ENCODE measurements around the gene ABHD2. TPM values are rescaled to one million over a fixed set of nuclear protein-coding genes. Genes with fewer than 3 reads are reported as not detected.
"Not testable (repeated sequence)": the region's sequence is repeated elsewhere in the genome, so short reads cannot be mapped to it uniquely, and the experiment has no call there.

The ABHD2 gene
- total and polyA plus RNA-seq, 8 donors, result 7.9 to 151 (median 117) TPM

DNA sequence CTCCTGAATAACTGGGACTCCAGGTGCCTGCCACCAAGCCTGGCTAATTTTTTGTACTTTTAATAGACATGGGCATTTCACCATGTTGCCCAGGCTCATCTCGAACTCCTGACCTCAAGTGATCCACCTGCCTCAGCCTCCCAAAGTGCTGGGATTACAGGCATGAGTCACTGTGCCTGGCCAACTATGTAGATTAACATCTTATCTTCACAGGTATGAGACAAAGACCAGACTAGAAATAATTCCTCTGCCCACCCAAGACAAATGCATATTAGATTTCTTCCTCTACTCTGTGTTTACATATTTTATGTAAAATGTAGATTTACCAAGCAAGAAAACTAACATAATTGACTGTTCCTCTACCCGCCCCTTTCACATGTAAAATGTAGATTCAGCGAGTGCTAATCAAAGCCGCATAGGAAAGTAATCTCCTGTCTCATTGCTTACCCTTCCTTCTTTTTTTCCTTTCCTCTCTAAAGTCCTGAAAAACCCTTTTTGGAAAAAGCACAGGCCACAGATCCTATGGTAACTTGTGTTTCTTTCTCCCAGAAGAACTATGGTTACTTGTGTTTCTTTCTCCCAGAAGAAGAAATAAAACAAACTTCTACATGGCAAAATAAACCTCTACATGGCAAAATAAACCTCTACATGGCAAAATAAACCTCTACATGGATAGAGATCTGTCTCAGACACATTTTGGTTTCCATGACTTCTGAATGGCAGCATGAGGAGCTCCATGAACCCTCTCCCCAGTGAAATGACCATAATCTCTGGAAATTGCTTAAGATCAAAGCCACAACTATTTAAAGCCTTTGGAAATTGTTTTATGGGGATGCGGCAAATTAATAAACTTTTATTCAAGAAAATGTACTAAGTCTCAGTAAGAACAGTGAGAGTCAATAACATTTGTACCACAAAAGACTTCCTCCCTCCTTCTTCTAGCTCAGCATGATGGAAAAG is 9.1 kb upstream of the ABHD2 start:
- TF ChIP-seq, protein P1, sequence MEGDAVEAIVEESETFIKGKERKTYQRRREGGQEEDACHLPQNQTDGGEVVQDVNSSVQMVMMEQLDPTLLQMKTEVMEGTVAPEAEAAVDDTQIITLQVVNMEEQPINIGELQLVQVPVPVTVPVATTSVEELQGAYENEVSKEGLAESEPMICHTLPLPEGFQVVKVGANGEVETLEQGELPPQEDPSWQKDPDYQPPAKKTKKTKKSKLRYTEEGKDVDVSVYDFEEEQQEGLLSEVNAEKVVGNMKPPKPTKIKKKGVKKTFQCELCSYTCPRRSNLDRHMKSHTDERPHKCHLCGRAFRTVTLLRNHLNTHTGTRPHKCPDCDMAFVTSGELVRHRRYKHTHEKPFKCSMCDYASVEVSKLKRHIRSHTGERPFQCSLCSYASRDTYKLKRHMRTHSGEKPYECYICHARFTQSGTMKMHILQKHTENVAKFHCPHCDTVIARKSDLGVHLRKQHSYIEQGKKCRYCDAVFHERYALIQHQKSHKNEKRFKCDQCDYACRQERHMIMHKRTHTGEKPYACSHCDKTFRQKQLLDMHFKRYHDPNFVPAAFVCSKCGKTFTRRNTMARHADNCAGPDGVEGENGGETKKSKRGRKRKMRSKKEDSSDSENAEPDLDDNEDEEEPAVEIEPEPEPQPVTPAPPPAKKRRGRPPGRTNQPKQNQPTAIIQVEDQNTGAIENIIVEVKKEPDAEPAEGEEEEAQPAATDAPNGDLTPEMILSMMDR (IDR thresholded peaks at IDR 0.05), result no peak
- no peaks in the 10 kb centered on the region for H3K36me3 ChIP-seq
- WGBS, 2 donors, result 92% methylated on average over 5 of the region's 5 CpGs
- no peak overlapping the region for H3K27ac ChIP-seq
- no peak overlapping the region for H3K4me3 ChIP-seq
- FAIRE-seq (no peak), ATAC-seq (no peak), DNase-seq (no peak)
- no peaks in the 10 kb centered on the region for H3K27me3 ChIP-seq
- H3K9me3 ChIP-seq, result no peaks in the 10 kb centered on the region
- intact Hi-C loops (cut with DNase I), result no loop called here
- H3K4me1 ChIP-seq, result no peaks in the 10 kb centered on the region

GRCh38 chr15:89081878-89082277 is 6.4 kb upstream of the ABHD2 start:
- no peaks in the 10 kb centered on the region for H3K36me3 ChIP-seq
- H3K27me3 ChIP-seq, result no peaks in the 10 kb centered on the region
- H3K27ac ChIP-seq, result no peak overlapping the region
- no peak overlapping the region for H3K4me3 ChIP-seq
- no peak for DNase-seq
- WGBS, 2 donors, result 79 to 94% methylated on average over 1 of the region's 1 CpG
- FAIRE-seq, result no peak
- TF ChIP-seq, protein P1 (IDR thresholded peaks at IDR 0.05), result no peak
- H3K4me1 ChIP-seq, result no peaks in the 10 kb centered on the region
- no peaks in the 10 kb centered on the region for H3K9me3 ChIP-seq
- no peak for ATAC-seq
- intact Hi-C loops (cut with DNase I), result no loop called here

DNA sequence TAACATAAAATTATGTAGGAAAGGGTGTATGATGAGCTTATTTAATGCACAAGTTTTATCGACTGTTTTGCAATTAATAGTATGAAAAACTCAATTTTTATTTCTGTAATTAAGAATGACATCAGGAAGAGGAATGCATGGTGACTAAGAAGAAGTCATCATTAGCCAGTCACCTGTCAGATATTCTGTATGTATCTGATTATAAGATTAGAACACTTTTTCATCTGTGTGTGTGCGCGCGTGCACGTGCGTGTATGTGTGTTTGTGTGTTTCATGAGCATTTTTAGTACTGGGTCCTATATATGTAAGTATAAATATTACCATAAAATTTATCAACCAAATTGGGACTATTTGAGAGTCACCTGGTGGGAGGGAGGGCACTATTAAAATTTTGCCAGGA is 5.0 kb upstream of the ABHD2 start:
- Histone ChIP-seq H3K4me1 (peaks cover 0 to 4% (median 0%) of the 10 kb centered on the region in 3 donors), H3K9me3 (no peaks in the 10 kb centered on the region), H3K27ac (no peak overlapping the region), H3K27me3 (no peaks in the 10 kb centered on the region), H3K4me3 (no peak overlapping the region), H3K36me3 (no peaks in the 10 kb centered on the region)
- DNase-seq (no peak), FAIRE-seq (no peak), ATAC-seq (no peak)
- TF ChIP-seq, protein P1 (IDR thresholded peaks at IDR 0.05), result no peak
- WGBS, 2 donors, result 96 to 98% methylated on average over 6 of the region's 6 CpGs
- intact Hi-C loops (cut with DNase I), result no loop called here

DNA sequence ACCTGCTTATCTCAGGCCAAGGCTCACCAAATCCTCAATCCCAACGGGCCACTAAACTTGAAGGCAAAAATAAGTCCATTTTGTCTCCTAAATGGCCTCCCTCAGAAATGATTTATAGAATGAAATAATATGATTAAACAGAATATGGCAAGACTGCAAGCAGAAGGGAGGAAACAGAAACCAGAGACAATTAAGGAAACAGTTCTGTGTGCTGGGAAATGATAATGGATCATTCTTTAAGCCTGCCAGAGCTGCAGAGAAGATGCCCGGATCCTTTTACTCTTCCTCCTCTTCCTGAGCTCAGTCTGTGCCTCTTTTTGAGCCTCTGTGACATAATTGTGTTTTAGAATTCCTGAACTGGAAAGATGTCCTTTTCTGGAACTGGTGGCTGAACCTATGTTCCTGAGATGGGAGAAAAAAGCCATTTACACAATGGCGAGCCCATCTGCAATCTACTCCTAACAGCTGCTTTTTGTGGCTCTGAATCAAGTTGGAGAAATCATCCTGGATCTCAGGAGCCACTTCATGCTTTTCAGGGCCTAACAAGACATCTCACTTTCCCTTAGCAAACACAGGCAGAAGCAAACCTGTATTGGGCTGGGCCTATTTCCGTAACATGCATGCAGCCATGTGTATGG is 2.8 kb upstream of the ABHD2 start:
- TF ChIP-seq, protein P1 (IDR thresholded peaks at IDR 0.05), result no peak
- DNase-seq (no peak), ATAC-seq (no peak), FAIRE-seq (no peak)
- Histone ChIP-seq H3K9me3 (no peaks in the 10 kb centered on the region), H3K27me3 (no peaks in the 10 kb centered on the region), H3K36me3 (no peaks in the 10 kb centered on the region), H3K27ac (no peak overlapping the region), H3K4me3 (no peak overlapping the region), H3K4me1 (peaks cover 0 to 15% (median 12%) of the 10 kb centered on the region in 3 donors)
- intact Hi-C loops (cut with DNase I), result no loop called here
- 75 to 81% methylated on average over 4 of the region's 4 CpGs for WGBS, 2 donors

GRCh38 chr15:89085933-89086332 is 2.3 kb upstream of the ABHD2 start:
- DNase-seq; H3K4me3 ChIP-seq; H3K9me3 ChIP-seq; H3K27me3 ChIP-seq; H3K27ac ChIP-seq; intact Hi-C loops (cut with DNase I); ATAC-seq; H3K36me3 ChIP-seq; FAIRE-seq: not testable (repeated sequence)
- 63 to 69% methylated on average over 1 of the region's 1 CpG for WGBS, 2 donors
- H3K4me1 ChIP-seq, result peaks cover 0 to 17% (median 15%) of the 10 kb centered on the region in 3 donors

GRCh38 chr15:89086390-89086789 is 1.9 kb upstream of the ABHD2 start:
- H3K4me3 ChIP-seq; H3K27me3 ChIP-seq; DNase-seq; H3K9me3 ChIP-seq; H3K36me3 ChIP-seq; FAIRE-seq; ATAC-seq; intact Hi-C loops (cut with DNase I); H3K27ac ChIP-seq: not testable (repeated sequence)
- H3K4me1 ChIP-seq, result peaks cover 0 to 17% (median 15%) of the 10 kb centered on the region in 3 donors
- WGBS, 2 donors, result 96 to 97% methylated on average over 5 of the region's 5 CpGs
